ENCODE results near the gene FAM229A.

FAM229A gene

DNA sequence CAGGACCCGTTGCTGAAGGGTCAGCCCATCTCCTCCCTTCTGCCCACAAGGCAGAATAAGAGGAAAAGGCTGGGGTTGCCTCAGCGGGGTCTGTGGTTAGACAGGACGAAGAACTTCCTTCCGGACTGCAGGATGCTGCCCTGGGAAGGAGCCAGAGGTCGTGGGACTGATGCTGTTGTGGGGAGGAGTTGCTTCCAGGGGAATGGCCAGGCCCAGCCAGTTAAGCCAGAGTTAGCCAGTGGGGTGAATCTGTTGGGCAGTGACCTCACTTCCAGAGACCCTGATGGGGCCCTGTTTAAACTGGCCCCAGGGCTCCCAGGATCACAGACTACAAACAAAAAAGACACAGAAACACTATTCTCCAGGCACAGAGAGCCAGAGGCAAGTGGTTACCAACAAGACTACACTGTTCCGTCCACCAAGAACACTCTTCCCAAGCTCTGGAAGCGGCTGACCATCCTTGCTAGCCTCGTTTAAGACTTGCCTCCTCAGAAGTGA lies 13.0 kb downstream of the FAM229A start:
- DNase-seq (ENCODE audit: low spot score): no peak

DNA sequence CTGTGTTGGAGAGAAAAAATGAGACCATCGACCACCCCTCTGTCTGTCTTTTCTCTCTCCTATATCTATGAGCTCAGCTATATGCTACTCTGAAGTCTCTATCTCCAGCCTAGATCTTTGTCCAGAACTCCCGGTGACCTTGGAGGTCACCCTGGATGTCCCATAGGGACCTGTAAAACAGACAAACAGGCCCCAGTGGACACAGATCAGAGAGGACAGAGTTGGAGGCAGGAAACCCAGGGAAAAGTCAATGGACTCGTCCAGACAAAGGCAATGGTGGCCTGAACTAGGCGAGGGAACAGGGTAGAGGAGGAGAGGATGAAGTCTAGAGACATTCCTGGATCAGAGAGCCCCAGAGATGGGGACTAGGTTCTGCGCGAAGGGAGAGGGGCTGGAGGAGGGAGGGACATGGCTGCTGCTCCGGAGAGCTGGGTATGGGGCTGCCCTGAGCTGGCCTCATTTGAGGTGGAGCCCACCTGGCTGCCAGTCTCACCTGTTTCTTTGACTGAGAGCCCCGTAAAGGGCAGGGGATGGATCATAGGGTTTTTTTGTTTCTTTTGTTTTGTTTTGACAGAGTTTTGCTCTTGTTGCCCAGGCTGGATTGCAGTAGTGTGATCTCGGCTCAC lies 15.6 kb downstream of the FAM229A start:
- no peak for DNase-seq (ENCODE audit: low spot score)

DNA sequence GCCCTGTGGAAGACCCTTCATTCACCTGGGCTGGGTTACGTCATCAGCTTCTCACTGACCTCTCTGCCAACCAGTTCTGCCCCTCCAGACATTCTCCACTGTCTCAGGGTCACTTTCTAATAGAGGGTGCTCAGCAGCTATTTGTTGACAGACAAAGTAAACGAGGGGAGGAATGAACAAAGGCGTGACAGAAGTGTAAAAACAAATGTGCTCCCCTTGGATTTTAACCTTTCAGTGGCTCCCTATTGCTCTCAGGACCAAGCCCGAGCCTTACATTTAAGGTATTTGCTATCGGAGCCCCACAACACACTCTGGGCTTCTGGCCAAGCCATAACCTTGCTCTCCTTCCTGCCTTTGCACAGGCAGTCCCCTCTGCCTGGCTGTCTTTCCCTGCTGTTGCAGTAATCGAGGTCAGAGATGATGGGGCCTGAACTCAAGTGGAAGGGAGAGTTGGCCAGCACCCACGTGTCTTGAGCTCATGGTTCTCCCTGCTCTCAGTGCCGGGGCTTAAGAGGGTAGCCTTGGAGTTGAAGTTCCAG lies 16.9 kb downstream of the FAM229A start:
- DNase-seq (ENCODE audit: low spot score): no peak

DNA sequence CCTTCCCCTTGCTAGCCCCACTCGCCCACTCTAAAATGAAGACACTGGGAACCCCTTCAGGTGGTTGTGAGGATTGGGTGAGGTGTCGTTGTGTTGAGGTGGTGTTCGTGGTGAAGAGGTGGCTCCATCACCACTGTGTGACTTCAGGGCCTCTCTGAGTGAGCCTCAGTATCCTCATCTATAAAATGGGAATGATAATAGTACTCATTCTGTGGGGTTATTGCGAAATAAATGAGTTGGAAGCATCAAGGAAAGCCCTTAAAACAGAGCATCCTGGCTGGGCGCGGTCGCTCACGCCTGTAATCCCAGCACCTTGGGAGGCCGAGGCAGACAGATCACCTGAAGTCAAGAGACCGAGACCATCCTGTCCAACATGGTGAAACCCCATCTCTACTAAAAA lies 19.6 kb downstream of the FAM229A start:
- DNase-seq (ENCODE audit: low spot score): no peak

DNA sequence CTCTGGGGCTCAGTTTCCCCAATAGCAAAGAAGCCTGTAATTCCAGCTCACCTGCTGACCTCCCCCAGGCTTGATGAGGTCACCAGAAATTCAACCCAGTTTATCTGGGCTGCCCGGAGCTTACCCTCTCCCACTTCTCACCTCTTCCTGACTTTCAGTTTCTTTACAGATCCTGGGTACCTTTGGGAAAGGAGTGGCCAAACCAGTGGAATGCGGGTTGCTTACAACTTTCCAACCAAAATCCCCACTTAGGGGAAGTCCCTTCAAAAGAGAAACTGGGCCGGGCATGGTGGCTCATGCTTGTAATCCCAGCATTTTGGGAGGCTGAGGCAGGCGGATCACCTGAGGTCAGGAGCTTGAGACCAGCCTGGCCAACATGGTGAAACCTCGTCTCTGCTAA lies 20.3 kb downstream of the FAM229A start:
- DNase-seq (ENCODE audit: low spot score): no peak

DNA sequence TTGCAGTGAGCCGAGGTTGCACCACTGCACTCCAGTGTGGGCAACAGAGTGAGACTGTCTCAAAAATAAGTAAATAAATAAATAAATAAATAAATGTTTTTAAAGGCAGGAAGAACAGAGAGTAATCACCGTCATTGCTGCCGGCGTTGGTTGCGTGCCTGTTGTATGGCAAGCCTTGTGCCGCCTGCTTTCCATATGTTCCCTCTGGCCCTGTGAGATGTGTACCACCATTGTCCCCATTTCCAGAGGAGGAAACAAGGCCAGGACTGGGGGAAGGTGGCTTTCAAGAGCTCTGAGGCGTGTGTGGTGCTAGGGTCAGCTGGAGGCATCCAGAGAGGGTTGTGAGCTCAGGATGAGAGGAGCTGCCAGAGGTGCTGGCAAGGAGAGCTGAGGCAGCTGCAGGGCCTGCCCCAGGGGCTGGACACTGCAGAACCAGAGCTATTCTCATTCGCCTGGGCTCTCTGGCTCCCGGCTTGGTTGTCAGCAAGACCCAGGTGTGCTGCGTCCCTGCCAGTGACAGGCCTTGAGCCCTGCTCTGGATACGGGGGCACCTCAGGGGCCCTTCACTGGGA lies 21.0 kb downstream of the FAM229A start:
- no peak for DNase-seq (ENCODE audit: low spot score)

DNA sequence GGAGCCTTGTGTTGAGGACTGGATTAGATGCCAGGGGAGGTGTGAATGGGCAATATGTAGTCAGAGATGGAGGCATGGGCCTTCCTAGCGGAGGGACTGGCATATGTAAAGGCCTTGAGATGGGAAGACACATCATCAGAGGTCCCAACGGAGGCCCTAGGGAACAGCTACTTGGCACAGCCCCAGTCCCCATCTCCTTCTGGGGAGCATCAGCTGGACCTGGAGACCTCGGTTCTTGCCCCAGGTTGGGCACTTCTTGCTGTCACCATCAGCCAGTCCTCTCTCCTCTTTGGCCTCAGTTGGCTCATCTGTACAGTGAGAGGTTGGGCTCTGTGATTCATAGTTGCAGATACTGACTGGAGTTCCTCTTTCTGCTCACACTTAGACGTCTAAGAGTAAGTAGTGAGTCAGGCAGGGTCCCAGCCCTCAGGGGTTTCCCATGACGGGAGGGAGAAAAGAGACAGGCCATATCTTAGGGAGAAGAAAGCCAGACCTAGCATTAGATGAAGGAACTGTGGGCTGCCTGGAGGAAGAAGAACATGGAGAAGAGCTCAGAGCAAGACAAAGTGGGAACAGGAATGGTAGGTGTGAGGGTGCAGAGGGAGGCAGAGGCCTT lies 22.8 kb downstream of the FAM229A start:
- DNase-seq (ENCODE audit: low spot score): no peak

DNA sequence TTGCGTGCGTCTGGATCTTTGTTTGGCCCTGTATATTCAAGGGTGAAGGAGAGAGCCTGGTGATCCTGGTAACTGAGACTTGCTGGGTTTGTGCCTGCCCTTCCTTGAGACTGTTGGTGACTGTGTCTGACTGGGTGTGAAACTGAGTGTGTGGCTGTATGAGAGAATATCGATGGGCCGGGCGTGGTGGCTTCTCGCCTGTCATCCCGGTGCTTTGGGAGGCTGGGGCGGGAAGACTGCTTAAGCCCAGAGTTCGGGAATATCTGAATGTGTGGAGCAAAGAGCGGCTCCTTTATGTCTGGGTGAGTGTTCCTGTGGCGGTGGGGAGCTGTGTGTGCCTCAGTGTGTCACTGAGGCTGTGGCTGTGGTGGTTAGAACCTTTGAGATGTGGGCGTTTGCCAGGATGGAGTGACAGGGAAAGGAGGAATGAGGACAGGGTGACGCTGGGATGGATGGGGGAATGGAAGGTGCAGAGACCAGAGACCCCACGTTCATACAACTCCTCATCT lies 23.6 kb downstream of the FAM229A start:
- DNase-seq (ENCODE audit: low spot score): no peak

DNA sequence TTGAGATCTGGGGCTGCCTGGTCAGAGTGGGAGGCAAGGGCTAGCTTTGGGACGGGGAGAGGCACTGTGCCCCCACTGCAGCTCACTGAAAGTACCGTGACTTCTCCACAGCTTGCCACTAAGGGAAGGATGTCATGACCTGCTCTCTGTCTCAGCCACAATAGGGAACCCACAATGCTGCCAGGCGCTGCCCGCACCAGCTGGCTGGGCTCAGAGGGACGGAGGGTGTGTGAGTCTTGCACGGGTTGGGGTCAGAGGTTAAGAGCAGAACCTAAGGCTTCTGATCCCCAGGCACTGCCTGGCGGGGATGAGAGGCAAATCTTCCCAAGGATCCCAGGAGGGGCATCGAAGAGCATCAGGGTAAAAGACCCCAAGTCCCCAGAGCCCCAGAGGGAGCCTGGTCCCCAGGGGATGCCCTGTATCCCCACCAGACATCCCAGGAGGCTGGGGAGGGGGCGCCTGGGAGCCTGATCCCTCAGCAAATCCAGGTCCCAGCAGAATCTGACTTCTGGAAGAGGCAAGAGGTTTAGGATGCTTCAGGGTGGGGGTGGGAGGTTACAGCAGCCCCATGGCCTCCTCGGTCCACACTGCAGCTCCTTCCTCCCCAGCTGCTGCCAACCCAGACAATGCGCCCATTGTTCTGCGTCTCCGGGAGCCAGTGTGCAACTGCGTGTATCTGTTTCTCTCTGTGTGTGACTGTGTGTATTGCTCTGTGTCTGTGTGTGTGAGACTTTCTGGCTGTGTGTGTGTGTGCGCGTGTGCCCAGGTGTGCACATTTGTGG lies 24.2 kb downstream of the FAM229A start:
- DNase-seq (ENCODE audit: low spot score): peak; percentile 62

DNA sequence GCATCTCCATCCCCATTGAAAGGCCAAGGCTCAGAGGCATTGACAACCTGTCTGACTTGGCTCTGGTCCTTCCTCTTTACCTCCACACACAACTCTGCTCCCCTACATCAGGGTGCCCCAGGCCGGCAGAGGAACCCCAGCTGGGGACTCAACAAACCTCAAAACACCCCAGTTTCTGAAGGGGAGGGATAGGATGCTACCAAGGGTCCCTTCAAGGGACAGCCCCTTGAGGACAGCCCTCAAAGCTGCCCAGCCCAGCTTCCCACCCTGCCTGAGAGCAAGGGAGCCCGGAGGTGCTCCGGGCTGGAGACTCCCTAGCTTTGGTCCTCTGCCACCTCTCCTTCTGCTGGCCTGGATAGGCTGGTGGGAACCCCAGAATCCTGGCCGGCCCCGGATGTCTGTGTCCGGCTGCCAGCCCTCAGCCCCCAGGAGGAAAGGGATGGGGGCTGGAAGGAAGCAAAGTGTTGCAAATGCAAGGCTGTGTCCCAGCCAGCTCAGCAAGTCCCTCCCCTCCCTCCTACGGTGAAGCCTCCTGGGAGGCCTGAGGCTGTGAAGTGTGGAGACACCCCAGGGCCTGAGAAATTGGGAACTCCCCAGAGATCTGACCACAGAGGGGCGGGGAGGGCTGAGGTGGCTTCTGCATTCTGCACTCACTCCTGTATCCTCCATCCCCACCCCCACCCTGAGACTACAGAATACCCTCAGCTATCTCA lies 25.2 kb downstream of the FAM229A start:
- peak; percentile 38 for DNase-seq (ENCODE audit: low spot score)

DNA sequence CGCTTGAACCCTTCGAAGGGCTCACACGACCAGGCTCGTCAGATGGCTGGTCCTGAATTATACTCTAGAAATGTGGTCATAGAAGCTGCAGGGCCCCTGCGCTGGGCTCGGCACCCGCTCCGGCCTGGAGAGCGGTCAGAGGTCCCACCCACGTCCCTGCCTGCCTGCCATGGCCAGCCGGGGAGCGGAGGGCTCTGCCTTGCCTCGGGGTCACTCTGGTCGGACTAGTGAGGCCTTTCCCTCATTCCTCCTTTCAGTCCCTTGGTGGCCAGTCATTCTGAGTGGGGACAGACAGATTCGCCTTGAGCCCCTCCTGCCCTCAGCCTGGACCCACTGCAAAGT lies 25.7 kb downstream of the FAM229A start:
- no peak for DNase-seq (ENCODE audit: low spot score)

DNA sequence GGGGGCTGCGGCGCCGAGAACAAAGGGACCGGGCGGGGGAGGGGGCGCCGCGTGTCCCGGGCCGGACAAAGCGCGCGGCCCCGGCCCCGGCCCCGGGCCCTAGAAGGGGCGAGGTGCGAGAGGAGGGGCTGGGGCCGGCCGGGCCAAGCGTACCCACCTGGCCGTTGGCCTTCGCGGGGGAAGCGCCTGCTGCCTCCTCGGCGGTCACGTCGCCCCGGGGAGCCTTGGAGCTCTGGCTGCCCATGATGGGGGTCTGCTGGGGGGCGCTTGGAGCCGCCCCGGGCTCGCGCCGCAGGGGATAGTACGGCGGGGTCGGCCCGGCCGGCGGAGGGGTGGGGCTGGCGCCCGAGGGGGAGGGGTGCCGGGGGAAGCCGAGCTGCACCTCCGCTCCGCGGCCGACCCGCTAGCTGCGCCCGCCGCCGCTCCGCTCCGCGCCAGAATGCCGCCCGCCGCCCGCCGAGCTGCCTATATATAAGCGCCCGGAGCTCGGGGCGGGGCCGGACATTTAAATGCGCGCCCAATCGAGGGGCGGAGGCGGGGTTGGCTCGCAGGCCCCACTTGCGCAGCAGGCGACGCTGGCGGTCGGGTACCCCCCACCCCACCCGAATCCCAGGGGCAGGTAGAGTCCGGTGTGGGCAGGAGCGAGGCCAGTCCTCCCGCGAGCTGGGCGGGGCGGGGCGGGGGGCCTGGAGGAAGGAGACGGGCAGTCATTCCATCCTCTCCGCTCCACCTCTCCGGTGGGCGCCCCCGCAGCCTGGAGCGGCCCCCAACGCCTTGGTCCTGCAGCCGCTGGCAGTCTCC lies 26.3 kb downstream of the FAM229A start, which contains the start of gene MARCKSL1:
Gene MARCKSL1 (minus strand): TSS at position 444 of the 801 bp plus-strand sequence. CDS start 200 bp downstream, at position 244.
- peak; percentile 93 for DNase-seq (ENCODE audit: low spot score)

DNA sequence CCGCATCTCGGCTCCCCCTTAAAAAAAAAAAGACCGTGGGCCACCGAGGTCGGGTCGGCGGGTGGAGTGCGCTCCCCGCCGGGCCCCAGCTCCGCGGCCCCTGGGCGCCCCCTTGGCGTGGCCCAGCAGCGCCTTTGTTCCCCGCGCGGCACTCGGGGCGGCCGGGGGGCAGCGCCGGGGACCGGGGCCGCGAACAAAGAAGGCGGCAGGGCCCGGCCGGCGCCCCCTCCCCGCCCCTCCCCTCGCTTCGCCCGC lies 26.8 kb downstream of the FAM229A start:
- peak; percentile 62 for DNase-seq (ENCODE audit: low spot score)

DNA sequence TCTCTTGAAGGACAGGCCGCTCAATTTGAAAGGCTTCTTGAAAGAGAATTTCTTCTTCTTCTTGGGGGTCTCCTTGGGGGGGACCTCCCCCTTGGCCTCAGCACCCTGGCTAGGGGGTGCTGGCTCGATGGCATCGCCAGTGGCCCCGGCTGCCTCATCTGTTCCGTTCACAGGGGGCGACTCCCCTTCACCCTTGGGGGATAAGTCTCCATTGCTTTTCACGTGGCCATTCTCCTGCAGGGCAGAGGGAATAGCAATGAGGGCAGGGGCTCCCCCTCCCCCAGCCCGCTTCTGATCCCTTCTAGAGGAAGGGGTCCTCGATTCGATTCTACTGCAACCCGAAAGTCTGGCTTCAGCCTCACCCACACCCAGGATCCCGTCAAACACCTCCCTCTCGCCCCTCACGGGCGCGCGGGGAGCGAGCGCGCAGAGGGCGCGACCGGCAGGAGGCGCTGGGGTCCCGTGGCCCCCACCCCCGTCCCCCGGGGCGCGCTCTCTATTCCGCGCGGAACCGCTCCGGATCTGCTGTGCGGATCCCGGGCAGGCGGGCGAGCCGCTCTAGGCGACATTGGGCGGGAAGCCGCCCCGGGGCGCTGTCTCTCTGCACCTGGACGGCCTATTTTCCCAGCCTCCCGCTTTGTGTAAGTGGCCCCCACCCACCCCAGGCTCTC lies 27.3 kb downstream of the FAM229A start:
- peak; percentile 89 for DNase-seq (ENCODE audit: low spot score)

DNA sequence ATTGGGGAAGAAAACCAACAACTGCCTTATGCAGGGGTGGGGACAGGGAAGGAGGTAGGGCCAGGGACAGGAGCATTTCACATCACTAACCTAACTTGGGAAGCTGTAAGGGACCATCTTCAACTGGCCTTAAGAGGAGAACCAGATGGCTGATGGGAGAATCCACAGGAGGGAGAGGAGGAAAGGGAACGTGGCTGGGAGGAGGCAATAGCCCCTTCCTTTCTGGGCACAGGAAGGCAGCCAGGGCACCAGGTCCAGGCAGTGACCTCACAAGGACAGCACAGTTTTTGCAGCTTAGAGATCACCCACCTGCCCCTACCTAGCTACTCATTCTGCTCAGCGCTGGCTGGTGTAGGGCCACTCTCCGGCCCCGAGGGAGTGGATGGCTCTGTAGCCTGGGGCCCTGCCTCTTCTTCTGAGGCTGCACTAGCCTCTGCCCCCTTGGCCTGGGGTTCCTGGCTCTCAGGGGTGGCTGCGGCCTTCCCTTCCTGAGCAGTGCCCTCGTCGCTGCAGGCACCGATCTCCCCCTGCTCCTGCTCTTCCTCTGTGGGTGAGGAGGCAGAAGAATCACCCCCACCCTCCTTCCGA lies 27.9 kb downstream of the FAM229A start:
- DNase-seq (ENCODE audit: low spot score): no peak

DNA sequence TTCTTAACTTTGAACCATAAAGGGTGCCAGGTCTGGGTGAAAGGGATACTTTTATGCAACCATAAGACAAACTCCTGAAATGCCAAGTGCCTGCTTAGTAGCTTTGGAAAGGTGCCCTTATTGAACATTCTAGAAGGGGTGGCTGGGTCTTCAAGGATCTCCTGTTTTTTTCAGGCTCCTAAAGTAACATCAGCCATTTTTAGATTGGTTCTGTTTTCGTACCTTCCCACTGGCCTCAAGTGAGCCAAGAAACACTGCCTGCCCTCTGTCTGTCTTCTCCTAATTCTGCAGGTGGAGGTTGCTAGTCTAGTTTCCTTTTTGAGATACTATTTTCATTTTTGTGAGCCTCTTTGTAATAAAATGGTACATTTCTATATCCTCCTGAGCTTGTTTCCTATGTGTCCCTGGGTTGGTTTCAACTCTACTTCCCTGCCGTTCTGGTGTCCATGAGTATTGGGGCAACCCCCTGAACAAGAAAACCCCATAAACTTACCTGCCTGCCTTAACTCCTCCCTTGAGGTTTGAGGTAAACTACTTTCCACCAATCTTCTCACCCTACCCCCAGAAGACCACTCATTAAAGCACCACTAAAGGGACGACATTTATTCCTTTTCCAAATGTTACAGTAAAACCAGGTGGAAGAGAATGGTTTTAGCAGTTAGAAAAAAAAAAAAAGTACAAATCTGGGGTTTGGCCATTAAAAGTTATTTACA lies 28.9 kb downstream of the FAM229A start:
- DNase-seq (ENCODE audit: low spot score): no peak

DNA sequence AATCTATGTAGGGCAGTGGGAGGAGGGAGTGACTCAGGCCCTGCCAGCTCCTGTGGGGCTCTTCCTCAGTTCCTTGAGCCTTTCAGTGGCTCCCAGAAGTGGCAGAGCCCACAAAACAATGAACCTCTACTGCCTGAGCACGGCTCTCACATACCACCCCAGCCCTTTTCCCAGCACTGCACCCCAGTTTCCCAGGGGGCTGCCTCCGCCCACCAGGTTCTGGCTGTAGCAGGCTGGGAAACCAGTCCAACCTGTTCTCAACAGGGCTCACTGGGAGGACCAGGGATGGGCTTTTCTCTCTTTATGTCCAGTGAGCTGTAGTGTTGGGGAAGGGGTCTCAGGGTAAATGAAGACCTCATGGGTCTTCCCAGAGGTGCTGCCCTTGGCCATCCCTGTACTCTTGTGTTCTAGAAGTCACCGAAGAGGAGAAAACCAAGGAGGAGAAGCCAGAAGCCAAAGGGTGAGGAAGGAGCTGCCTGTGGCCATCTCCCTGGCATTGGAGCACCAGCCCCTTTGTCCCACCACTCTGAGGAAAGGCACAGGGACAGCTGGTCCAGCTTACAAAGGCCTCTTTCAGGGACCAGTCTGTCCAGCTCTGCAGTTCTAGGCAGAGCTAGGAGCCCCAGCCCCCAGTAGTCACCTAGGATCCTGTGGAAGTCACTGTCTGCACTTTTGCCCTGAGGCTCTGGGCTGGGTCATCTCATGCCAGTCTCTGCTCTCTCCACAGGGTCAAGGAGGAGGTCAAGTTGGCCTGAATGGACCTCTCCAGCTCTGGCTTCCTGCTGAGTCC lies 29.8 kb downstream of the FAM229A start:
- DNase-seq (ENCODE audit: low spot score): no peak

DNA sequence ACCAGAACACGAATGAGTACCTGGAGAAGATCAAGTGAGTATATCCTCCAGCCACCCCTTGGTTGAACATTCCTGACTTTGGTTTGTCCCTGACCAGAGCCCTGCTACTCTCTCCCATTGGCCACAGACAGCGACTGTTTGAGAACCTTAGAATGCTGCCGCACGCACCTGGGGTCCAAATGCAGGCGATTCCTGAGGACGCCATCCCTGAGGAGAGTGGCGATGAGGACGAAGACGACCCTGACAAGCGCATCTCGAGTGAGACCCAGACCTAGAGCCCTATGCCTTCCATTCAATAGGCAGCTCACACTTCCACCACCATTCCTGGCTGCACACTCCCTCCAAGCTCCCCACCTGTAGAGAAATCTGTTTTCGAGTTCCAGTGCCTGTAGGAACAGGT lies 30.7 kb downstream of the FAM229A start:
- DNase-seq (ENCODE audit: low spot score): no peak

Measured in D341Med (cell line).